ENCODE results near the gene ST3GAL3.

GRCh38 chr1:43716559-43717281, 9.4 kb downstream of the ST3GAL3 start:
- TF ChIP-seq CTCF (IDR thresholded peaks at IDR 0.05): no peak
- no peak for TF ChIP-seq FOXJ3 (CRISPR knock-in tag; IDR thresholded peaks at IDR 0.05)
- TF ChIP-seq MXI1 (IDR thresholded peaks at IDR 0.05; ENCODE audit: low read depth, low read length): no peak
- no peak for TF ChIP-seq REST (IDR thresholded peaks at IDR 0.05; ENCODE audit: low read depth, low read length)
- no peak for TF ChIP-seq SMC3 (IDR thresholded peaks at IDR 0.05; ENCODE audit: low read depth, low read length)
- no peak for TF ChIP-seq EP300 (IDR thresholded peaks at IDR 0.05; ENCODE audit: borderline replicate concordance in 1 of 2, low read depth in 1 of 2, low read length in 1 of 2)
- TF ChIP-seq MEF2A (IDR thresholded peaks at IDR 0.05; ENCODE audit: borderline replicate concordance, low read depth): no peak
- no peak for TF ChIP-seq RCOR1 (IDR thresholded peaks at IDR 0.05; ENCODE audit: low read length)
- TF ChIP-seq RXRA (IDR thresholded peaks at IDR 0.05; ENCODE audit: borderline replicate concordance, low read depth): no peak
- TF ChIP-seq GABPA (IDR thresholded peaks at IDR 0.05; ENCODE audit: low read depth): no peak

Measured in SK-N-SH (cell line).